ENCODE measurements around the gene NDUFC1. TPM values are rescaled to one million over a fixed set of nuclear protein-coding genes. Genes with fewer than 3 reads are reported as not detected.
"Not testable (repeated sequence)": the region's sequence is repeated elsewhere in the genome, so short reads cannot be mapped to it uniquely, and the experiment has no call there.

The NDUFC1 gene
- total RNA-seq, 1 experiment from 2014 or later: 86.1 TPM

DNA sequence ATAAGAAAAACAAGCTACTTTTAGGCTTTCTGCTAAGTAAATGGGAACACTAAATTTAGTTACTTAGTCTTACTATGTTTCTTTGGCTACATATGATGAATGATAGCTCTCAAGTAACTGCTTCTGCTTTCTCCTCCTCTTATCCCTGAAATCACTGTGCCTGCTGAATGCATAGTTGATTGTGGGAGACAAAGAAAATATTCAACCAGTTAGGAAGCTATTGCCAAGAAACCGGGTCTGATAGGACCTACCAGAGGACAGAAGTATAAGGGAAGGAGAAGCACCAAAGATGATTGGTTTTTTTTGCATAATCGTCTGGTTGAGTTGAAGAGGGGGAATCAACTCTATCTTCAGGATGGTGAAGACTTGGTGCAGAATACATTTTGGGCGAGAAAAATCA, 28.0 kb upstream of the NDUFC1 start:
- Mint-ChIP-seq H3K4me3 (ENCODE audit: unreplicated experiment) (no peak overlapping the region), H3K9me3 (ENCODE audit: unreplicated experiment) (no peaks in the 10 kb centered on the region), H3K4me1 (ENCODE audit: insufficient read depth, unreplicated experiment) (no peaks in the 10 kb centered on the region), H3K27ac (ENCODE audit: low read depth, unreplicated experiment) (no peak overlapping the region), H3K36me3 (ENCODE audit: insufficient read depth, unreplicated experiment) (peaks cover 34% of the 10 kb centered on the region), H3K27me3 (ENCODE audit: insufficient read depth, unreplicated experiment) (no peaks in the 10 kb centered on the region)
- BruUV-seq (replicated peaks): no TSS peak
- ChIA-PET POLR2A (interaction anchor here (0.6 to 5.6 kb wide), 6 partner anchors 9 to 821 kb away, joined by 3 to 33 read pairs (median 4); partner anchors contain the start of genes ELF2, NAA15 and NDUFC1), CTCF (interaction anchor here (0.6 to 1.4 kb wide), 3 partner anchors 10 to 999 kb away, joined by 4 to 9 read pairs (median 4); no protein-coding TSS in a partner anchor)
- no peak for DNase-seq (ENCODE audit: unreplicated experiment)
- TF ChIP-seq, protein P1, sequence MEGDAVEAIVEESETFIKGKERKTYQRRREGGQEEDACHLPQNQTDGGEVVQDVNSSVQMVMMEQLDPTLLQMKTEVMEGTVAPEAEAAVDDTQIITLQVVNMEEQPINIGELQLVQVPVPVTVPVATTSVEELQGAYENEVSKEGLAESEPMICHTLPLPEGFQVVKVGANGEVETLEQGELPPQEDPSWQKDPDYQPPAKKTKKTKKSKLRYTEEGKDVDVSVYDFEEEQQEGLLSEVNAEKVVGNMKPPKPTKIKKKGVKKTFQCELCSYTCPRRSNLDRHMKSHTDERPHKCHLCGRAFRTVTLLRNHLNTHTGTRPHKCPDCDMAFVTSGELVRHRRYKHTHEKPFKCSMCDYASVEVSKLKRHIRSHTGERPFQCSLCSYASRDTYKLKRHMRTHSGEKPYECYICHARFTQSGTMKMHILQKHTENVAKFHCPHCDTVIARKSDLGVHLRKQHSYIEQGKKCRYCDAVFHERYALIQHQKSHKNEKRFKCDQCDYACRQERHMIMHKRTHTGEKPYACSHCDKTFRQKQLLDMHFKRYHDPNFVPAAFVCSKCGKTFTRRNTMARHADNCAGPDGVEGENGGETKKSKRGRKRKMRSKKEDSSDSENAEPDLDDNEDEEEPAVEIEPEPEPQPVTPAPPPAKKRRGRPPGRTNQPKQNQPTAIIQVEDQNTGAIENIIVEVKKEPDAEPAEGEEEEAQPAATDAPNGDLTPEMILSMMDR (IDR thresholded peaks at IDR 0.05; ENCODE audit: unreplicated experiment): no peak
- intact Hi-C loops (cut with micrococcal nuclease): no loop called here

DNA sequence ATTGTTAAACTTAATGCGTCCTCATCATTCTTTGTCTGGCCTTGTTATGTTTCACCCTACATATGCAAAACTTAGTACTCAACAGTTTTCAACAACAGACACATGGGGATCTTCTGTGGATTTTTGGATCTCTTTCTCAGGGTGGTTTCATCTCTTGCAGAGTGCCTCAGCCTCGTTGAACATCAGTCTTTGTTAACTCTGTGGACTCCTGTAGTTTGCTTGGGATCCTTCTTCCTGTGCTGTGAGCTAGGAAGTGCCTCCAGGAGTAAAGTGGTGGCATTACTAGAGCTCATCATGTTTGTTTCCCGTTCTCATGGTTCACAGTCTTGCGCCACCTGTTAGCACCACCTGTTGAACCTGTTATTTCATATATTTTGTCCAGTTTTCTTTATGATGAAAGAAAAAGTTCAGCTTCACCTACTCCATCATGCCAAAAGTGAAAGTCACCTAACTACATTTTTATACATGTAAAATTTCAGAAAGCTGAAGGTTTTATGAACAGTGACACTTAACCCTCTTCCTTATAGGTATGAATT, 27.5 kb upstream of the NDUFC1 start:
- no peak overlapping the region for H3K4me3 Mint-ChIP-seq (ENCODE audit: unreplicated experiment)
- intact Hi-C loops (cut with micrococcal nuclease): no loop called here
- CTCF ChIA-PET: interaction anchor here (1.4 kb wide), 1 partner anchor 10 kb away, joined by 9 read pairs; no protein-coding TSS in a partner anchor

DNA sequence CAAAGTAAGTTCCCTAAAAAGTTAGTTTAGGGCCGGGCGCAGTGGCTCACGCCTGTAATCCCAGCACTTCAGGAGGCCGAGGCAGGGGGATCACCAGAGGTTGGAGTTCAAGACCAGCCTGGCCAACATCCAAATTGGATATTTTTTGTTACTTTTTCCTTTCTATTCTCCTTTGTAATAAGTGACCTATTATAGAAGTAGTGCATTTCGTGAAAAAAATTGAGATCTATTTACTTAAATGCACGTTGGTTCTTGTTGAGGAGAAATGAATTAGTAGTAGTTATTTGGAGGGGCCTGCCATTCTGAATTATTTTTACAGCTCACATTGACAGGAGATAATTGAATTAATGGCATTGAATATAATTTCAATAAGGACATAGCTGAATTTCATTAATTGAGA, 22.3 kb upstream of the NDUFC1 start:
- intact Hi-C loops (cut with micrococcal nuclease): no loop called here
- Mint-ChIP-seq H3K9me3 (ENCODE audit: unreplicated experiment) (no peaks in the 10 kb centered on the region), H3K4me1 (ENCODE audit: insufficient read depth, unreplicated experiment) (peaks cover 4% of the 10 kb centered on the region), H3K36me3 (ENCODE audit: insufficient read depth, unreplicated experiment) (peaks cover 25% of the 10 kb centered on the region), H3K4me3 (ENCODE audit: unreplicated experiment) (no peak overlapping the region), H3K27ac (ENCODE audit: low read depth, unreplicated experiment) (no peak overlapping the region), H3K27me3 (ENCODE audit: insufficient read depth, unreplicated experiment) (no peaks in the 10 kb centered on the region)
- TF ChIP-seq, protein P1 (IDR thresholded peaks at IDR 0.05; ENCODE audit: unreplicated experiment): no peak
- DNase-seq (ENCODE audit: unreplicated experiment): no peak
- POLR2A ChIA-PET: interaction anchor here (0.9 to 1.7 kb wide), 5 partner anchors 9 to 77 kb away, joined by 3 to 7 read pairs (median 4); partner anchors contain the start of gene NAA15
- BruUV-seq (replicated peaks): no TSS peak
- CTCF ChIA-PET: interaction anchor here (1.0 kb wide), 1 partner anchor 331 kb away, joined by 3 read pairs; no protein-coding TSS in a partner anchor

More for the DNA sequence above, 27.5 kb upstream of the NDUFC1 start:
- Mint-ChIP-seq H3K36me3 (ENCODE audit: insufficient read depth, unreplicated experiment) (peaks cover 29% of the 10 kb centered on the region), H3K27ac (ENCODE audit: low read depth, unreplicated experiment) (no peak overlapping the region), H3K27me3 (ENCODE audit: insufficient read depth, unreplicated experiment) (no peaks in the 10 kb centered on the region), H3K4me1 (ENCODE audit: insufficient read depth, unreplicated experiment) (peaks cover 3% of the 10 kb centered on the region), H3K9me3 (ENCODE audit: unreplicated experiment) (no peaks in the 10 kb centered on the region)
- TF ChIP-seq, protein P1 (IDR thresholded peaks at IDR 0.05; ENCODE audit: unreplicated experiment): no peak
- POLR2A ChIA-PET: interaction anchor here (0.6 to 5.6 kb wide), 6 partner anchors 14 to 821 kb away, joined by 3 to 33 read pairs (median 3); partner anchors contain the start of genes ELF2, NAA15 and NDUFC1
- BruUV-seq (replicated peaks): no TSS peak
- no peak for DNase-seq (ENCODE audit: unreplicated experiment)

DNA sequence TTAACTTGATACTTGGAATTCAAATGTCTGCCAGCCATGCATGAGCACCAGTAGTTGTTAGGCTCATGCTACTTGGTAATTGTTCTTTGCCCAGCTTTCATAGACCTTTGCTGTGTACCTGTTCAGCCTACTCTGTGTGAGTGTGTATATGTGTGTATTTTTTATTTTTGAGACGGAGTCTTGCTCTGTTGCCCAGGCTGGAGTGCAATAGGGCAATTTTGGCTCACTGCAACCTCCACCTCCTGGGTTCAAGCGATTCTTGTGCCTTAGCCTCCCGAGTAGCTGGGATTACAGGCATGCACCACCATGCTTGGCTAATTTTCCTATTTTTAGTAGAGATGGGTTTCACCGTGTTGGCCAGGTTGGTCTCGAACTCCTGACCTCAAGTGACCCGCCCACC, 20.3 kb upstream of the NDUFC1 start:
- H3K4me1 Mint-ChIP-seq (ENCODE audit: insufficient read depth, unreplicated experiment); DNase-seq (ENCODE audit: unreplicated experiment); H3K4me3 Mint-ChIP-seq (ENCODE audit: unreplicated experiment); H3K36me3 Mint-ChIP-seq (ENCODE audit: insufficient read depth, unreplicated experiment); H3K27me3 Mint-ChIP-seq (ENCODE audit: insufficient read depth, unreplicated experiment); intact Hi-C loops (cut with micrococcal nuclease); BruUV-seq (replicated peaks); H3K9me3 Mint-ChIP-seq (ENCODE audit: unreplicated experiment): not testable (repeated sequence)
- ChIA-PET CTCF (interaction anchor here (0.9 to 1.4 kb wide), 2 partner anchors 21 to 292 kb away, joined by 3 read pairs; partner anchors contain the start of genes NAA15 and NDUFC1), POLR2A (interaction anchor here (0.7 to 1.9 kb wide), 4 partner anchors 21 to 1088 kb away, joined by 3 to 5 read pairs (median 4); partner anchors contain the start of genes ELF2 and NAA15)
- H3K27ac Mint-ChIP-seq (ENCODE audit: low read depth, unreplicated experiment): peak overlapping the region; percentile 24

DNA sequence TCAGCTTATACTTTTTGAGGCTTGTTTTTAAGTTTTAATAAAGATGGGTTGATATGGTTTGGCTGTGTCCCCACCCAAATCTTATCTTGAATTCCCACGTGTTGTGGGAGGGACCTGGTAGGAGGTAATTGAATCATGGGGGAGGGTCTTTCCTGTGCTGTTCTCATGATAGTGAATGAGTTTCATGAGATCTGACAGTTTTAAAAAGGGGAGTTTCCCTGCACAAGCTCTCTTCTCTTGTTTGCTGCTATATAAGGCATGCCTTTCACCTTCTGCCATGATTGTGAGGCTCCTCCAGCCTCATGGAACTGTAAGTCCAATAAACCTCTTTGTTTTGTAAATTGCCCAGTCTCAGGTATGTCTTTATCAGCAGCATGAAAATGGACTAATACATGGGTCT, 19.8 kb upstream of the NDUFC1 start:
- intact Hi-C loops (cut with micrococcal nuclease); BruUV-seq (replicated peaks); H3K4me1 Mint-ChIP-seq (ENCODE audit: insufficient read depth, unreplicated experiment); H3K4me3 Mint-ChIP-seq (ENCODE audit: unreplicated experiment); H3K9me3 Mint-ChIP-seq (ENCODE audit: unreplicated experiment); H3K27me3 Mint-ChIP-seq (ENCODE audit: insufficient read depth, unreplicated experiment); DNase-seq (ENCODE audit: unreplicated experiment): not testable (repeated sequence)
- peaks cover 11% of the 10 kb centered on the region for H3K36me3 Mint-ChIP-seq (ENCODE audit: insufficient read depth, unreplicated experiment)
- POLR2A ChIA-PET: interaction anchor here (0.7 to 1.9 kb wide), 6 partner anchors 9 to 1088 kb away, joined by 3 to 7 read pairs (median 5); partner anchors contain the start of genes ELF2, NAA15 and NDUFC1
- H3K27ac Mint-ChIP-seq (ENCODE audit: low read depth, unreplicated experiment): peak overlapping the region; percentile 24
- CTCF ChIA-PET: interaction anchor here (0.9 to 1.4 kb wide), 3 partner anchors 20 to 291 kb away, joined by 3 read pairs; partner anchors contain the start of genes NAA15 and NDUFC1

Measured in MCF 10A (cell line).